NB4 (cell line): ENCODE data around the gene AUH.
A peak's percentile ranks its signal among the peaks of the same experiment; 100 is the strongest.
"Not testable (repeated sequence)": the region's sequence is repeated elsewhere in the genome, so short reads cannot be mapped to it uniquely, and the experiment has no call there.

Experiments
- DNase-seq: peaks from one replicate; pipeline ENCODE4 v3.0.0; 2010; ENCODE audit warnings: low read depth
- H3K4me3 ChIP-seq: one replicate; pipeline ENCODE4 v1.5.1; 2011; ENCODE audit warnings: mild to moderate bottlenecking, low read depth, low read length, moderate library complexity
- MYC ChIP-seq: IDR thresholded peaks from 2 replicates; pipeline ENCODE4 v1.6.1; 2011; ENCODE audit warnings: low read depth, low read length
- POLR2A ChIP-seq: IDR thresholded peaks from 2 replicates; pipeline ENCODE4 v1.6.1; 2011; ENCODE audit warnings: mild to moderate bottlenecking; ENCODE audit not compliant: insufficient read length; ENCODE audit errors: extremely low read depth
- TF ChIP-seq, protein P1 (sequence below): IDR thresholded peaks from one replicate; pipeline ENCODE4 v1.5.1; 2012; ENCODE audit warnings: low read depth, low read length
- TF ChIP-seq, protein P2 (sequence below): IDR thresholded peaks from 2 replicates; pipeline ENCODE4 v1.6.1; 2011; ENCODE audit warnings: low read depth, low read length

AUH gene

DNA sequence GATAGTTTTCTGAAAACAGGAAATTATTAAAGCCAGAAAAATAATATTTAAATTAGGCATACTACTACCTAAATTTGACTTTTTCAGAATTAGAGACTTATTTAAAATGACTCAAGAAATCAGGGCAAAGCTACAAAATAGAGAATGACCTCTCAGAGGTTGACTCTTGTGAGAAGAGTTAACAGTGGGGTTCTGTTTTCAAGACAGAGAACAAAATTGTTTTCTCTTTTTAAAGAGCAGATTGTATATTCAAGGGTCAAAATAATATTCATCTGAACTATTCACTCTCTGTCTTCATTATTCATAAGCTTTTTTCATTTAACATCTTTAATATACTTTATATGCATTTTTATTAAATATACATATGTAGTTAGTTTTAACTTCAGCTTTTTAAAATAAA, 21.9 kb upstream of the AUH start:
- DNase-seq: no peak
- TF ChIP-seq, protein P1, sequence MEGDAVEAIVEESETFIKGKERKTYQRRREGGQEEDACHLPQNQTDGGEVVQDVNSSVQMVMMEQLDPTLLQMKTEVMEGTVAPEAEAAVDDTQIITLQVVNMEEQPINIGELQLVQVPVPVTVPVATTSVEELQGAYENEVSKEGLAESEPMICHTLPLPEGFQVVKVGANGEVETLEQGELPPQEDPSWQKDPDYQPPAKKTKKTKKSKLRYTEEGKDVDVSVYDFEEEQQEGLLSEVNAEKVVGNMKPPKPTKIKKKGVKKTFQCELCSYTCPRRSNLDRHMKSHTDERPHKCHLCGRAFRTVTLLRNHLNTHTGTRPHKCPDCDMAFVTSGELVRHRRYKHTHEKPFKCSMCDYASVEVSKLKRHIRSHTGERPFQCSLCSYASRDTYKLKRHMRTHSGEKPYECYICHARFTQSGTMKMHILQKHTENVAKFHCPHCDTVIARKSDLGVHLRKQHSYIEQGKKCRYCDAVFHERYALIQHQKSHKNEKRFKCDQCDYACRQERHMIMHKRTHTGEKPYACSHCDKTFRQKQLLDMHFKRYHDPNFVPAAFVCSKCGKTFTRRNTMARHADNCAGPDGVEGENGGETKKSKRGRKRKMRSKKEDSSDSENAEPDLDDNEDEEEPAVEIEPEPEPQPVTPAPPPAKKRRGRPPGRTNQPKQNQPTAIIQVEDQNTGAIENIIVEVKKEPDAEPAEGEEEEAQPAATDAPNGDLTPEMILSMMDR: no peak
- TF ChIP-seq MYC (no peak), POLR2A (no peak)
- TF ChIP-seq, protein P2, sequence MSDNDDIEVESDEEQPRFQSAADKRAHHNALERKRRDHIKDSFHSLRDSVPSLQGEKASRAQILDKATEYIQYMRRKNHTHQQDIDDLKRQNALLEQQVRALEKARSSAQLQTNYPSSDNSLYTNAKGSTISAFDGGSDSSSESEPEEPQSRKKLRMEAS: no peak
- H3K4me3 ChIP-seq: no peak overlapping the region

DNA sequence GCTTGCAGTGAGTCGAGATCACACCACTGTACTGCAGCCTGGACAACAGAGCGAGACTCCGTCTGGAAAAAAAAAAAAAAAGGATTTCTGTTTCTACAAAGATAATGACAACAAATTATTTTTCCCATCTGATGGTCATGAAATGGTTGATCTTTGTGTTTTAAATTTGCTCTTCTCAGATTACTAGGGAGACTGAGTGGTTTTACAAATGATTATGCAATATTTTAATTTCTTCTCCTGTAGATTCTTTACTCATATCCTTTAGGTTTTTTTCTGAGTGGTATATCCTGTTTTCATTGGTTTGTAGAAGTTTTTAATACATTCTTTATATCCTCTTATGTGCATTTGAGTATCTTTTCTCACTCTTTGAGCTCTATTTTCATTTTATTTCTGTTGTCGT, 20.6 kb upstream of the AUH start:
- no peak for TF ChIP-seq POLR2A
- TF ChIP-seq, protein P2: no peak
- TF ChIP-seq, protein P1: no peak
- no peak for DNase-seq
- H3K4me3 ChIP-seq: no peak overlapping the region

DNA sequence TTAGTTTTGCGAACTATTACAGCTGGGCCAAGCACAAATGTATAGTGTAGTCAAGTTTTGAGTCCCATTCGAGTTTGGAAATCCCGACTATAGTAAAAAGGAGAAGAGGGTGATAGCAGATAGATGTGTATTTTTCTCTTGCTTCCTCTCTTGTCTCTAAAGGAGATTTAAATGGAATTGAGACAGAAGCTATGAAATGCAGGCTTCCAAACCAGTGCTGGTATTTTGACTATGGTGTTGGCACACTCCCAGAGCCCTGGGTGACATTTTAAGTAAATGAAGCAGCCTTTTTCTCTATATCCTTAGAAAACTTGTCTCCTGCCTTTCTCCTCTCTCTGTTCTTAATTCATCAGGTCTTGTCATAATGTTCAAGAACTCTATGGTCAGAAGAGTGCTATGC, 17.7 kb upstream of the AUH start:
- DNase-seq: no peak

DNA sequence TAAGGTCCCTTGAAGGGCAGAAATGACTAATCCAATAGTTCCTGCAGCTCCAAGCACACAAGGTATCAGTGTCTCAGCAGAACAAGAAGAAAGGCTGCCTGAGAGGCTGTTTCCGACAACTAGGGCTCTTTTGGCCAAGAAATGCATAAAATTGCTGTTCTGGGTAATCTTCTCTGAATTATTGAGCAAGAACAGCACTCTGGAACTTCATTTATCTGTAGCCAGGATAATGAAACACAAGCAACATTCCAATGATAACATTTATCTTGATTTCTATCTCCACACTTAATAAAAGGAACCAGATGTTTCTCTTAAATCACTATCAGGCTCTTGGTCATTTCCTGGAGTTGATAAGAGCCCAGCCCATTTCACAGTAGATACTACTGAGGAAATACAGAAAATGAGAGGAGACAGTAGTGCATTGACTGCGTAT, 17.0 kb upstream of the AUH start:
- TF ChIP-seq MYC: no peak
- TF ChIP-seq POLR2A: no peak
- TF ChIP-seq, protein P1: no peak
- TF ChIP-seq, protein P2: no peak
- DNase-seq: no peak
- no peak overlapping the region for H3K4me3 ChIP-seq

More for the DNA sequence above, 17.7 kb upstream of the AUH start:
- TF ChIP-seq, protein P1: no peak
- no peak for TF ChIP-seq MYC
- TF ChIP-seq, protein P2: no peak
- TF ChIP-seq POLR2A: no peak
- H3K4me3 ChIP-seq: no peak overlapping the region

DNA sequence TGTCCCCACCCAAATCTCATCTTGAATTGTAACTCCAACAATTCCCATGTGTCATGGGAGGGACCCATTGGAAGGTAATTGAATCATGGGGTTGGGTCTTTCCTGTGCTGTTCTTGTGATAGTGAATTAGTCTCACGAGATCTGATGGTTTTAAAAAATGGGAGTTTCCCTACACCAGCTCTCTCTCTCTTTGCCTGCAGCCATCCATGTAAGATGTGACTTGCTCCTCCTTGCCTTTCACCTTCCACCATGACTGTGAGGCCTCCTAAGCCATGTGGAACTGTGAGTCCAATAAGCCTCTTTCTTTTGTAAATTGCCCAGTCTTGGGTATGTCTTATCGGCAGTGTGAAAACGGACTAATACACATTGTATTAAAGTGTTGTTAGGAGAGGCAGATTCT, 16.3 kb upstream of the AUH start:
- not testable (repeated sequence) for H3K4me3 ChIP-seq, DNase-seq

DNA sequence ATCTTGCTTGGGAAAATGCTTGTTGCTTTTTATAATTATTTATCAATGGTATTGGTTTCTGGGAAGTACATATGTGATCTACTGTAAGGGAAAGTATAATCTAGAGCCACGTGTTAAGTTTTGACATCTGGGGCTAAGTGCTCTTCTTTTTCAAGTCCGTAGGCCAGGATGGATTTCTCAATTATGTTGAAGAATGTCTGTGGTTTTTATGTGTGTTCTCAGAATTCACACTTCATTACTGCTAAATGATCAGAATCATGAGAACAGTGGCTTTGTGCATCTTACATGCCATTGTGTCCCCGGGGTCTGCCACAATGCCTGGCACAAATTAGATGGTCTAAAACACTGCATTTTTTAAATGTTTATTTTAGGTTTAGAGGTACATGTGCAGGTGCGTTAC, 14.5 kb upstream of the AUH start:
- no peak for TF ChIP-seq POLR2A
- TF ChIP-seq, protein P2: 0 out of 2 replicates have a peak, but pooled peaks have one; percentile 34
- no peak for TF ChIP-seq MYC
- no peak for DNase-seq
- no peak overlapping the region for H3K4me3 ChIP-seq

DNA sequence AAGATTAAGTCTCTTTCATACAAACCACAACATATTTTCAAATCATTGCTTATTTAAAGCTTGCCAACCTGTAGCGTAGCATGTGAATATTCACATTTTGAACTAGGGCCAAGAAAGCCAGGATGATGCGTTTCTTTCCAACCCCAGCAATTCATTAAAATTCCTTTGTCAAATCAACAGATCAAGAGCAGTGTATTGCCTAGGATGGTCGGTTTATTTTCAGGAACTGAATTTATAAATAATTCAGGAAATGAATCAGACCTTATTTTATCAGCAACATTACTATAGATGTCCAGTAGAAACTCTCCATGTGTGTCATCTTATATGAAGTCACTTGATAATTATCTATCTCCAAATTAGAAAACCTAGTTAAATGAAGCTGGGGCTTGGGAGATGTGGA, 13.2 kb upstream of the AUH start:
- TF ChIP-seq, protein P2: no peak
- TF ChIP-seq POLR2A: no peak
- TF ChIP-seq, protein P1: no peak
- TF ChIP-seq MYC: no peak
- DNase-seq: no peak
- H3K4me3 ChIP-seq: no peak overlapping the region
